Head of caudate nucleus (tissue), 42 donors: ENCODE measurements around the gene ARIH1.
A peak's percentile ranks its signal among the peaks of the same experiment; 100 is the strongest.
"Not testable (repeated sequence)": the region's sequence is repeated elsewhere in the genome, so short reads cannot be mapped to it uniquely, and the experiment has no call there.

Source experiments
- DNase-seq, 42 donors: peaks; one replicate each; pipeline versions ENCODE4 v3.0.0 to v3.0.0-alpha.2; 2020 to 2021; ENCODE audit warnings: mixed read lengths in 7 of 42
- intact Hi-C: fragments of 100-400 bp; cut with DNase I; formaldehyde crosslinking; loops from one replicate; pipeline ENCODE4 v1.15.0; 2022

The ARIH1 gene

GRCh38 chr15:72585025-72585424 is 110.9 kb downstream of the ARIH1 start:
- no peak for DNase-seq
- intact Hi-C loops = no loop called here

GRCh38 chr15:72585476-72586058 is 111.4 kb downstream of the ARIH1 start:
- intact Hi-C loops = no loop called here
- peak in 4 of 42 donors; percentile 8 to 13 (median 11) for DNase-seq

GRCh38 chr15:72588096-72588495 is 114.0 kb downstream of the ARIH1 start:
- intact Hi-C loops = no loop called here
- DNase-seq = no peak

- intact Hi-C loops = no loop called here
- DNase-seq = no peak
Observed at GRCh38 chr15:72590427-72590826, 116.3 kb downstream of the ARIH1 start.

- intact Hi-C loops = no loop called here
- no peak for DNase-seq
Observed at GRCh38 chr15:72591361-72591760, 117.2 kb downstream of the ARIH1 start.

GRCh38 chr15:72592097-72592496 is 118.0 kb downstream of the ARIH1 start:
- intact Hi-C loops = no loop called here
- DNase-seq = no peak

- intact Hi-C loops = no loop called here
- no peak for DNase-seq
Observed at GRCh38 chr15:72592676-72593075, 118.5 kb downstream of the ARIH1 start.

- intact Hi-C loops = no loop called here
- no peak for DNase-seq
Observed at GRCh38 chr15:72593838-72594237, 119.7 kb downstream of the ARIH1 start.

GRCh38 chr15:72599855-72600464 is 125.8 kb downstream of the ARIH1 start:
- peak in 18 of 42 donors; percentile 22 to 74 (median 38) for DNase-seq
- intact Hi-C loops = no loop called here

GRCh38 chr15:72604794-72605193 is 130.7 kb downstream of the ARIH1 start:
- intact Hi-C loops = no loop called here
- DNase-seq = no peak

GRCh38 chr15:72608084-72608483 is 134.0 kb downstream of the ARIH1 start:
- intact Hi-C loops, DNase-seq: not testable (repeated sequence)

GRCh38 chr15:72609862-72610261 is 135.7 kb downstream of the ARIH1 start:
- intact Hi-C loops = no loop called here
- DNase-seq = no peak

- intact Hi-C loops, DNase-seq: not testable (repeated sequence)
Observed at GRCh38 chr15:72612324-72612723, 138.2 kb downstream of the ARIH1 start.

- DNase-seq = no peak
- intact Hi-C loops = no loop called here
Observed at GRCh38 chr15:72614810-72615532, 140.8 kb downstream of the ARIH1 start.

GRCh38 chr15:72615533-72616233 is 141.6 kb downstream of the ARIH1 start:
- DNase-seq = peak in 3 of 42 donors; percentile 7 to 28 (median 20)
- intact Hi-C loops = not testable (repeated sequence)

- intact Hi-C loops = no loop called here
- no peak for DNase-seq
Observed at GRCh38 chr15:72616491-72617210, 142.5 kb downstream of the ARIH1 start.

GRCh38 chr15:72623854-72624253 is 149.7 kb downstream of the ARIH1 start:
- peak in 1 of 42 donors; percentile 9 for DNase-seq
- intact Hi-C loops = not testable (repeated sequence)

- intact Hi-C loops = not testable (repeated sequence)
- DNase-seq = peak in 1 of 42 donors; percentile 1
Observed at GRCh38 chr15:72626153-72626552, 152.0 kb downstream of the ARIH1 start.
